Left lung (tissue), 10 donors: ENCODE measurements around the gene OTOP2. TPM values are rescaled to one million over a fixed set of nuclear protein-coding genes. Genes with fewer than 3 reads are reported as not detected.

Experiments
- ATAC-seq: fragments of 200-7000 bp; cut with Tn5 transposase; one replicate; pipeline ENCODE4 v1.9.1; 2020; ENCODE audit warnings: moderate library complexity
- DNase-seq, 4 donors: peaks; one replicate each; pipeline ENCODE4 v3.0.0-alpha.2; 2013 to 2020
- H3K27ac ChIP-seq, 2 donors: fragments of 200-600 bp; sonication (generic) in 1 of 2; one replicate each; pipeline versions ENCODE4 v1.5.0 to v1.8.0; 2020 to 2021
- H3K27me3 ChIP-seq, 2 donors: fragments of 200-600 bp; sonication (generic) in 1 of 2; one replicate each; pipeline versions ENCODE4 v1.5.0 to v1.8.0; 2020 to 2021
- H3K36me3 ChIP-seq, 2 donors: fragments of 200-600 bp; sonication (generic) in 1 of 2; one replicate each; pipeline versions ENCODE4 v1.5.0 to v1.8.0; 2020 to 2021
- H3K4me1 ChIP-seq, 2 donors: fragments of 200-600 bp; one replicate each; pipeline ENCODE4 v1.8.0; 2021
- H3K4me3 ChIP-seq, 2 donors: fragments of 200-600 bp; sonication (generic) in 1 of 2; one replicate each; pipeline versions ENCODE4 v1.5.0 to v1.8.0; 2020 to 2021; ENCODE audit warnings: mild to moderate bottlenecking in 1 of 2
- H3K9me3 ChIP-seq, 2 donors: fragments of 200-600 bp; sonication (generic) in 1 of 2; one replicate each; pipeline versions ENCODE4 v1.5.0 to v1.8.0; 2020 to 2021
- CTCF ChIP-seq, 2 donors: fragments of 200-600 bp; sonication (generic) in 1 of 2; IDR thresholded peaks; one replicate each; pipeline versions ENCODE4 v1.5.0 to v1.8.0; 2021; ENCODE audit warnings: antibody characterized with exemption in 2 of 2
- intact Hi-C, 2 donors: fragments of 100-400 bp; cut with DNase I; formaldehyde crosslinking; loops; one replicate each; pipeline versions ENCODE4 v1.11.2 to v1.14.2; 2022
- polyA plus RNA-seq, 6 donors: library from polyadenylated mRNA; unstranded; fragments of 120-200 nt; gene quantifications; one replicate each; pipeline ENCODE4 v1.2.1, GENCODE V29; 2013; ENCODE audit not compliant: insufficient read length in 6 of 6
- total RNA-seq, 2 donors: library from RNA; stranded (reverse); fragmentation: NEBNext Ultra II Directional; extraction: Animal tissue kit (Norgen Biotek cat#: 25700); gene quantifications; one replicate each; pipeline ENCODE4 v1.2.1, GENCODE V29; 2021
- donor health status: DM: no; HTN: yes; CAD: no.
- donor health status: DM: no; HTN: no; CAD: no.

Gene OTOP2
- total and polyA plus RNA-seq, 8 donors: not detected

GRCh38 chr17:74921769-74922168 lies 2.3 kb upstream of the OTOP2 start:
- Histone ChIP-seq H3K4me3 (no peak overlapping the region), H3K36me3 (no peaks in the 10 kb centered on the region), H3K9me3 (no peaks in the 10 kb centered on the region), H3K4me1 (peaks cover 16 to 23% of the 10 kb centered on the region in 2 donors), H3K27ac (no peak overlapping the region), H3K27me3 (peaks cover 49 to 99% of the 10 kb centered on the region in 2 donors)
- intact Hi-C loops: no loop called here
- TF ChIP-seq CTCF (IDR thresholded peaks at IDR 0.05): no peak
- DNase-seq: no peak
- ATAC-seq: no peak

- no peaks in the 10 kb centered on the region for H3K36me3 ChIP-seq
- no peak for TF ChIP-seq CTCF (IDR thresholded peaks at IDR 0.05)
- ATAC-seq (no peak), DNase-seq (no peak)
- H3K4me1 ChIP-seq: peaks cover 16 to 23% of the 10 kb centered on the region in 2 donors
- intact Hi-C loops: no loop called here
- no peak overlapping the region for H3K4me3 ChIP-seq
- no peak overlapping the region for H3K27ac ChIP-seq
- H3K9me3 ChIP-seq: no peaks in the 10 kb centered on the region
- peaks cover 49 to 100% of the 10 kb centered on the region in 2 donors for H3K27me3 ChIP-seq
Measured at GRCh38 chr17:74922172-74922571, 1.9 kb upstream of the OTOP2 start.

- DNase-seq: no peak
- Histone ChIP-seq H3K27ac (no peak within 1 kb of the TSS), H3K36me3 (no peaks in the 10 kb centered on the region), H3K9me3 (no peaks in the 10 kb centered on the region), H3K4me1 (peaks cover 16 to 23% of the 10 kb centered on the region in 2 donors), H3K4me3 (peak within 1 kb of the TSS; percentile 17 to 21), H3K27me3 (peaks cover 53 to 100% of the 10 kb centered on the region in 2 donors)
- peak; percentile 19 for ATAC-seq
- no peak for TF ChIP-seq CTCF (IDR thresholded peaks at IDR 0.05)
- intact Hi-C loops: no loop called here
Measured at GRCh38 chr17:74922694-74923537, 1.2 kb upstream of the OTOP2 start, which contains the start of gene USH1G. Gene USH1G (minus strand): TSS chr17:74923255. CDS start chr17:74923073, 182 bp downstream.

- H3K9me3 ChIP-seq: no peaks in the 10 kb centered on the region
- peak; percentile 80 to 92 for TF ChIP-seq CTCF (IDR thresholded peaks at IDR 0.05)
- DNase-seq (peak in 3 of 4 donors; percentile 53 to 96 (median 78)), ATAC-seq (peak; percentile 86)
- H3K4me3 ChIP-seq: peak overlapping the region; percentile 17 to 21
- H3K27me3 ChIP-seq: peaks cover 53 to 100% of the 10 kb centered on the region in 2 donors
- no peaks in the 10 kb centered on the region for H3K36me3 ChIP-seq
- intact Hi-C loops: no loop called here
- H3K27ac ChIP-seq: no peak overlapping the region
- peaks cover 16 to 23% of the 10 kb centered on the region in 2 donors for H3K4me1 ChIP-seq
Measured at GRCh38 chr17:74923538-74924249, 379 bp upstream of the OTOP2 start.

- Histone ChIP-seq H3K27me3 (peaks cover 53 to 93% of the 10 kb centered on the region in 2 donors), H3K36me3 (no peaks in the 10 kb centered on the region), H3K4me3 (no peak overlapping the region), H3K4me1 (peaks cover 16 to 23% of the 10 kb centered on the region in 2 donors), H3K27ac (no peak overlapping the region), H3K9me3 (no peaks in the 10 kb centered on the region)
- intact Hi-C loops: no loop called here
- no peak for DNase-seq
- TF ChIP-seq CTCF (IDR thresholded peaks at IDR 0.05): no peak
- no peak for ATAC-seq
Measured at GRCh38 chr17:74925242-74925641, 1.2 kb downstream of the OTOP2 start.
